Spleen (tissue), 11 donors: ENCODE results near the gene SLC7A10. TPM values are rescaled to one million over a fixed set of nuclear protein-coding genes. Genes with fewer than 3 reads are reported as not detected.
A peak's percentile ranks its signal among the peaks of the same experiment; 100 is the strongest.

ENCODE experiments used
- DNase-seq: peaks from one replicate; pipeline ENCODE4 v3.0.0-alpha.2; 2020
- H3K27ac ChIP-seq, 8 donors: fragments of 200-600 bp; sonication (generic) in 7 of 8; 1 replicate in 4 of 8; 2 replicates in 4 of 8; pipeline versions ENCODE4 v1.5.0 to v1.8.0; 2016 to 2021; ENCODE audit warnings: inconsistent platforms in 4 of 8, mild to moderate bottlenecking in 4 of 8, moderate library complexity in 1 of 8
- H3K27me3 ChIP-seq, 7 donors: fragments of 200-600 bp; sonication (generic) in 6 of 7; replicated peaks in 1 of 7; 1 replicate in 4 of 7; 2 replicates in 3 of 7; pipeline versions ENCODE4 v1.5.0 to v1.8.0; 2016 to 2021; ENCODE audit warnings: inconsistent platforms in 3 of 7, mild to moderate bottlenecking in 1 of 7
- H3K36me3 ChIP-seq, 6 donors: fragments of 200-600 bp; sonication (generic) in 5 of 6; 1 replicate in 4 of 6; 2 replicates in 2 of 6; pipeline versions ENCODE4 v1.5.0 to v1.8.0; 2016 to 2021; ENCODE audit warnings: inconsistent platforms in 2 of 6
- H3K4me1 ChIP-seq, 6 donors: fragments of 200-600 bp; sonication (generic) in 5 of 6; 1 replicate in 3 of 6; 2 replicates in 3 of 6; pipeline versions ENCODE4 v1.5.0 to v1.8.0; 2016 to 2021; ENCODE audit warnings: inconsistent platforms in 3 of 6
- H3K4me3 ChIP-seq, 8 donors: fragments of 200-600 bp; sonication (generic) in 7 of 8; 1 replicate in 4 of 8; 2 replicates in 4 of 8; pipeline versions ENCODE4 v1.5.0 to v1.8.0; 2016 to 2021; ENCODE audit warnings: inconsistent platforms in 4 of 8, mild to moderate bottlenecking in 4 of 8, moderate library complexity in 2 of 8
- H3K9me3 ChIP-seq, 8 donors: fragments of 200-600 bp; sonication (generic) in 7 of 8; 1 replicate in 4 of 8; 2 replicates in 4 of 8; pipeline versions ENCODE4 v1.5.0 to v1.8.0; 2016 to 2021; ENCODE audit warnings: inconsistent platforms in 4 of 8
- POLR2A ChIP-seq, 3 donors: fragments of 450-650 bp; IDR thresholded peaks; one replicate each; pipeline ENCODE4 v1.5.1; 2017; ENCODE audit warnings: antibody characterized with exemption in 3 of 3, mild to moderate bottlenecking in 1 of 3
- POLR2AphosphoS5 ChIP-seq, 3 donors: sonication (generic); formaldehyde crosslinking; IDR thresholded peaks; one replicate each; pipeline ENCODE4 v1.5.1; 2017; ENCODE audit warnings: antibody characterized with exemption in 3 of 3
- WGBS, 5 donors: extraction: QIAGEN DNeasy Blood & Tissue Kit in 3 of 5; methylation state at CpG; one replicate each; pipeline versions ENCODE4 v1.1.5 to v1.1.7; 2013 to 2018; 5-methylcytosine and 5-hydroxymethylcytosine counted together
- intact Hi-C: fragments of 100-400 bp; cut with DNase I; formaldehyde crosslinking; loops from one replicate; pipeline ENCODE4 v1.15.0; 2023; ENCODE audit warnings: low total_unique reads
- polyA plus RNA-seq, 3 donors: library from polyadenylated mRNA; stranded (reverse); fragments of 200-250 nt; gene quantifications; one replicate each; pipeline ENCODE4 v1.2.1, GENCODE V29; 2013
- total RNA-seq, 7 donors: library from RNA; depleted of rRNA in 3 of 7; stranded (reverse); fragments of >200 nt in 3 of 7; fragmentation: NEBNext Ultra II Directional in 4 of 7; extraction: Animal tissue kit (Norgen Biotek cat#: 25700) in 4 of 7; gene quantifications; one replicate each; pipeline versions ENCODE4 v1.1.0 to v1.2.1, GENCODE V29; 2016 to 2021
- TF ChIP-seq, protein P1 (sequence below), 11 experiments: fragments of 200-600 bp in 7 of 11; fragments of 450-650 bp in 4 of 11; sonication (generic) in 4 of 11; IDR thresholded peaks in 8 of 11; conservative IDR thresholded peaks in 3 of 11; 1 replicate in 7 of 11; 2 replicates in 4 of 11; pipeline versions ENCODE4 v1.4.0 to v1.8.0; 2016 to 2021; ENCODE audit warnings: antibody characterized with exemption in 11 of 11, inconsistent platforms in 4 of 11, mild to moderate bottlenecking in 1 of 11
- donor health status: healthy with polysubstance abuse.
- donor health status: DM: no; HTN: no; CAD: no; lungs with moderate emphysema.
- donor health status: DM: no; HTN: no; CAD: no.
- donor health status: Bipolar disorder and iron deficiency.
- donor health status: healthy.
- donor health status: DM: no; HTN: no; CAD: no.
- donor health status: DM: yes; HTN: yes; CAD: no.

The SLC7A10 gene
- total and polyA plus RNA-seq, 10 donors: 0.06 to 0.37 (median 0.19) TPM; not detected in 6

DNA sequence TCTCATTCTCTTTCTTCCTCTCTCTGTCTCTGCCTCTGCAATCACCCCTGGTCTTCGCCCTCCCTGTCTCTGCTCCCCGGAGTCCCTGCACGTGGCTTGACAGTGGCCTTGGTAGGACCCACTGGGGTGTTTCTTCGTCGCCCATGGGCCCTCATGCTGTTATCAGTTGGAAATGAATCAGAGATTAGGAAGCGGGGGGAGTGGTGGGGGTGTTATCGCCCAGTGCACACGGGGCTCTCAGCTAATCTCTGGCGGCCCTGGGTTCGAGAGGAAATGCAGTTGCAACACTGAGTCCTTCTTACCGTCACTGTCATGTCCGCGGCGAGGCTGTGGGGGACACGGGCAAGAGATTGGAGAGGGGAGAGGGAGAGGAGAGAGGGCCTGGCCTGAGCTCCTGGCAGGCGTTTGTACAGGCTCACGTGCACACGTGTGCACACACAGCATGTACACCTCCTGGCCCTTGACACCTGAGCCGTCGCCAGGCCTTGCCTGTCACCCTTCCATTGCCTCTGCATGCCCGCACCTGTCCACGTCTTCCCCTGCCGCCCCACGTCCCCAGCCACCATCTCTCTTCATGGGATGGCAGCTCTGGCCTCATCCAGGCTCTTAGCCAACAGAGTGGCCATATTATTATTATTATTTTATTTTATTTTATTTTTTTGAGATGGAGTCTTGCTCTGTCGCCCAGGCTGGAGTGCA lies 37.8 kb upstream of the SLC7A10 start:
- TF ChIP-seq, protein P1, sequence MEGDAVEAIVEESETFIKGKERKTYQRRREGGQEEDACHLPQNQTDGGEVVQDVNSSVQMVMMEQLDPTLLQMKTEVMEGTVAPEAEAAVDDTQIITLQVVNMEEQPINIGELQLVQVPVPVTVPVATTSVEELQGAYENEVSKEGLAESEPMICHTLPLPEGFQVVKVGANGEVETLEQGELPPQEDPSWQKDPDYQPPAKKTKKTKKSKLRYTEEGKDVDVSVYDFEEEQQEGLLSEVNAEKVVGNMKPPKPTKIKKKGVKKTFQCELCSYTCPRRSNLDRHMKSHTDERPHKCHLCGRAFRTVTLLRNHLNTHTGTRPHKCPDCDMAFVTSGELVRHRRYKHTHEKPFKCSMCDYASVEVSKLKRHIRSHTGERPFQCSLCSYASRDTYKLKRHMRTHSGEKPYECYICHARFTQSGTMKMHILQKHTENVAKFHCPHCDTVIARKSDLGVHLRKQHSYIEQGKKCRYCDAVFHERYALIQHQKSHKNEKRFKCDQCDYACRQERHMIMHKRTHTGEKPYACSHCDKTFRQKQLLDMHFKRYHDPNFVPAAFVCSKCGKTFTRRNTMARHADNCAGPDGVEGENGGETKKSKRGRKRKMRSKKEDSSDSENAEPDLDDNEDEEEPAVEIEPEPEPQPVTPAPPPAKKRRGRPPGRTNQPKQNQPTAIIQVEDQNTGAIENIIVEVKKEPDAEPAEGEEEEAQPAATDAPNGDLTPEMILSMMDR (IDR thresholded peaks at IDR 0.05 in 8 of 11, conservative IDR thresholded peaks at IDR 0.05 in 3 of 11): no peak
- TF ChIP-seq POLR2A (IDR thresholded peaks at IDR 0.05): no peak
- no peak for TF ChIP-seq POLR2AphosphoS5 (IDR thresholded peaks at IDR 0.05)
- Histone ChIP-seq H3K4me1 (peaks cover 9 to 49% (median 36%) of the 10 kb centered on the region in 6 donors), H3K9me3 (peaks cover 0 to 6% (median 2%) of the 10 kb centered on the region in 8 donors), H3K36me3 (no peaks in the 10 kb centered on the region), H3K27ac (no peak overlapping the region), H3K27me3 (peaks cover 0 to 30% (median 0%) of the 10 kb centered on the region in 7 donors), H3K4me3 (no peak overlapping the region)
- DNase-seq: no peak
- intact Hi-C loops: no loop called here
- 55 to 82% (median 71%) methylated on average over 25 of the region's 25 CpGs for WGBS, 5 donors

DNA sequence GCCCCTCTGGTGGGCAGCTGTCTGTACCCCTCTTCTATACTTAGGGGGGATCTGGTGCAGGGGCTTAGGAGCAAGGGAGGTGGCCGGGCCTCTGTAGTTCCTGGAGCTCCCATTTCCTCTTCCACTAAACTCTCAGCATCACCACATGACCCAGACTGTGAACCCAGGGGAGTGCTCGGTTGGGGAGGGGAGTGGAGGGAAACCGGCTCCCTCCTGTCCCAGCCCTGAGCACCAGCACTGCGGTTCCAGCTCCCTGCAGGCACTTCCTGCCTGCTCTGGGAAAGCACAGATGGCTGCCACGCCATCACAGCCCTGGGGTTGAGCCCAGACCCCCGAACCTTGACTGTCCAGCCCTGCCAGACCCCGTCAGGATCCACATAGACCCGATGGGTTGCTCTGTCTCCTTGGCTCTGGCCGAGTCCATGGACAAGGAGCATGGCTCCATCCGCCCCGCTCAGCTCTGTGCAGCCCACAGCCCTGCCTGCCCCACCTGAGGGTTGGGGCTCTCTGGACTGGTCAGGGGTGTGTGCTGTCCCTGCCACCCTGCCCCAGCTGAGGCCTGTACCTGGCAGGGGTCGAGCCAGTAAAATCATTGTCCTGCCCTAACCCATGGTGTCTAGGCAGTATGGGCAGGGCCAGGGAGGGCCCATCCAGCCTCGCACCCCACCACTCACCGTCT lies 36.0 kb upstream of the SLC7A10 start:
- 39 to 68% (median 57%) methylated on average over 7 to 14 of the region's 14 CpGs for WGBS, 5 donors
- intact Hi-C loops: no loop called here
- H3K4me1 ChIP-seq: peaks cover 9 to 31% (median 26%) of the 10 kb centered on the region in 6 donors
- H3K27ac ChIP-seq: peak overlapping the region in 4 of 8 donors; percentile 36 to 80 (median 60)
- no peak overlapping the region for H3K4me3 ChIP-seq
- H3K9me3 ChIP-seq: peaks cover 0 to 19% (median 13%) of the 10 kb centered on the region in 8 donors
- TF ChIP-seq, protein P1 (IDR thresholded peaks at IDR 0.05 in 8 of 11, conservative IDR thresholded peaks at IDR 0.05 in 3 of 11): no peak
- TF ChIP-seq POLR2AphosphoS5 (IDR thresholded peaks at IDR 0.05): no peak
- TF ChIP-seq POLR2A (IDR thresholded peaks at IDR 0.05): no peak
- no peaks in the 10 kb centered on the region for H3K36me3 ChIP-seq
- peaks cover 0 to 20% (median 0%) of the 10 kb centered on the region in 7 donors for H3K27me3 ChIP-seq
- DNase-seq: no peak

DNA sequence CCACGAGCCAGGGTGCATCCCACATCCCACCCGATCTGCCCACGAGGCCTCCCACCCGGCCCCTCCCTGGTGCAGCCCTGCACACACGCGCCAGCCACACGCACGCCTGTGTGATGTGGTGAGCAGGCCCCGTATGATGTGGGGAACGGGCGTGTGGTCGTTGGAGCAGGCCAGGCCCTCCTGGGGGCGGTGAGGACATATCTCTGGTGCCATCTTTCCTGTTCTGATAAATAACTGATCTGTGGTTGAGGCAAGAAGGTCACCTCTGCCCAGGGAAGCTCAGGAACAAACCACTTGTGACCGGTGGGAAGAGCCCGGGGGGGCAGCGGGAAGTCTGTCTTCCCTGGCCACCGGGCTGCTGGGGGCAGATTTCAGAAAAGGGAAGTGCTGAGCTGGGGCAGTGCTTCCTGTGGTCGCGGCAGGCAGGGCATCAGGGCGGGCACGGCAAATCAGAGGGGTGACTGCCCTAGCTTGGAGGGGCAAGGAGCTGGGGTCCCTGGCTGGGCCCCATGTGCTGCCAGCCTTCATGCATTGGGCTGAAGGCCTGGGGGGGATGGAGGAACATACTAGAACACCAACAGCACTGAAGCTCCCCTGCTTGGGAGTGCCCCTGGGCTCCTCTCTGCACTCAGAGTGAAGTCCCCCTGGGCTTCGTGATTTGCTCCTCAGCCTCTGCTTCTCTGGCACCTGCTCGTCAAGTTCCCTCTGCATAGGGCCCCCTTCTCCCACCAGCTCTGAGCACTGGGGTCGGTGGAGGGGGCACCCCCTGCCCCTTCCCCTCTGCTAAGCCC lies 35.2 kb upstream of the SLC7A10 start:
- peak overlapping the region in 6 of 8 donors; percentile 20 to 80 (median 48) for H3K27ac ChIP-seq
- H3K27me3 ChIP-seq: peaks cover 0 to 20% (median 0%) of the 10 kb centered on the region in 7 donors
- H3K36me3 ChIP-seq: no peaks in the 10 kb centered on the region
- intact Hi-C loops: no loop called here
- H3K4me1 ChIP-seq: peaks cover 9 to 31% (median 26%) of the 10 kb centered on the region in 6 donors
- TF ChIP-seq POLR2AphosphoS5 (IDR thresholded peaks at IDR 0.05): peak in 2 of 3 donors; percentile 50 to 51
- TF ChIP-seq POLR2A (IDR thresholded peaks at IDR 0.05): no peak
- TF ChIP-seq, protein P1 (IDR thresholded peaks at IDR 0.05 in 8 of 11, conservative IDR thresholded peaks at IDR 0.05 in 3 of 11): no peak
- peaks cover 0 to 19% (median 13%) of the 10 kb centered on the region in 8 donors for H3K9me3 ChIP-seq
- WGBS, 5 donors: 2 to 21% (median 10%) methylated on average over 20 to 24 of the region's 24 CpGs
- peak; percentile 87 for DNase-seq
- peak overlapping the region in 1 of 8 donors; percentile 33 for H3K4me3 ChIP-seq
